ENCODE results near the gene PRR13. TPM values are rescaled to one million over a fixed set of nuclear protein-coding genes. Genes with fewer than 3 reads are reported as not detected.
"Not testable (repeated sequence)": the region's sequence is repeated elsewhere in the genome, so short reads cannot be mapped to it uniquely, and the experiment has no call there.

Gene PRR13
- total RNA-seq, 2 donors from 2014 or later, result 447 to 662 TPM

GRCh38 chr12:53428741-53429140, 12.8 kb upstream of the PRR13 start:
- no peak for ATAC-seq
- intact Hi-C loops (cut with DNase I, micrococcal nuclease), result no loop called here
- DNase-seq, result no peak

GRCh38 chr12:53430116-53430515, 11.4 kb upstream of the PRR13 start:
- intact Hi-C loops (cut with DNase I, micrococcal nuclease), result no loop called here
- ATAC-seq (no peak), DNase-seq (no peak)

- intact Hi-C loops (cut with DNase I, micrococcal nuclease), result no loop called here
- no peak for ATAC-seq
These were observed 10.3 kb upstream of the PRR13 start for GRCh38 chr12:53431187-53431586.

GRCh38 chr12:53435326-53435725, 6.2 kb upstream of the PRR13 start:
- ATAC-seq; intact Hi-C loops (cut with DNase I, micrococcal nuclease); DNase-seq: not testable (repeated sequence)

More at GRCh38 chr12:53431187-53431586, 10.3 kb upstream of the PRR13 start:
- no peak for DNase-seq

- ATAC-seq; intact Hi-C loops (cut with DNase I, micrococcal nuclease); DNase-seq: not testable (repeated sequence)
These were observed 2.0 kb upstream of the PRR13 start for GRCh38 chr12:53439582-53439981.

GRCh38 chr12:53443955-53444354, 2.4 kb downstream of the PRR13 start:
- intact Hi-C loops (cut with DNase I, micrococcal nuclease), result no loop called here
- DNase-seq (no peak), ATAC-seq (peak; percentile 4)

GRCh38 chr12:53444593-53445325, 3.2 kb downstream of the PRR13 start:
- intact Hi-C loops (cut with DNase I, micrococcal nuclease), result not testable (repeated sequence)
- ATAC-seq, result peak; percentile 10
- peak in 1 of 2 donors; percentile 38 for DNase-seq

- DNase-seq (no peak), ATAC-seq (no peak)
- intact Hi-C loops (cut with DNase I, micrococcal nuclease), result no loop called here
These were observed 9.4 kb downstream of the PRR13 start for GRCh38 chr12:53450936-53451335.

- ATAC-seq, result peak; percentile 91
- DNase-seq, result peak; percentile 96 to 99
- intact Hi-C loops (cut with DNase I, micrococcal nuclease), result no loop called here
These were observed 10.2 kb downstream of the PRR13 start, which contains the start of gene PCBP2 for GRCh38 chr12:53451661-53452158. PCBP2 (plus strand) TSS chr12:53452102; CDS start chr12:53454801, 2,699 bp downstream.

GRCh38 chr12:53452159-53453077, 10.9 kb downstream of the PRR13 start:
- peak; percentile 87 to 88 for DNase-seq
- intact Hi-C loops (cut with DNase I, micrococcal nuclease), result no loop called here
- peak; percentile 65 for ATAC-seq

GRCh38 chr12:53453953-53454640, 12.6 kb downstream of the PRR13 start:
- DNase-seq (no peak), ATAC-seq (no peak)
- intact Hi-C loops (cut with DNase I, micrococcal nuclease), result no loop called here

- no peak for DNase-seq
- intact Hi-C loops (cut with DNase I, micrococcal nuclease), result no loop called here
- ATAC-seq, result no peak
These were observed 13.2 kb downstream of the PRR13 start for GRCh38 chr12:53454707-53455106.

GRCh38 chr12:53456654-53457366, 15.3 kb downstream of the PRR13 start:
- intact Hi-C loops (cut with DNase I, micrococcal nuclease), result no loop called here
- DNase-seq (no peak), ATAC-seq (no peak)

GRCh38 chr12:53459097-53459496, 17.6 kb downstream of the PRR13 start:
- intact Hi-C loops (cut with DNase I, micrococcal nuclease), result no loop called here
- DNase-seq (no peak), ATAC-seq (no peak)

GRCh38 chr12:53461059-53461458, 19.5 kb downstream of the PRR13 start:
- DNase-seq (no peak), ATAC-seq (no peak)
- intact Hi-C loops (cut with DNase I, micrococcal nuclease), result loop anchor here in 1 of 2 donors (10.0 kb wide), 1 partner anchor 64 kb away; no protein-coding TSS in a partner anchor

- no peak for ATAC-seq
- intact Hi-C loops (cut with DNase I, micrococcal nuclease), result loop anchor here in 1 of 2 donors (10.0 kb wide), 1 partner anchor 63 kb away; no protein-coding TSS in a partner anchor
- no peak for DNase-seq
These were observed 20.1 kb downstream of the PRR13 start for GRCh38 chr12:53461591-53461990.

- DNase-seq (no peak), ATAC-seq (no peak)
- intact Hi-C loops (cut with DNase I, micrococcal nuclease), result loop anchor here in 1 of 2 donors (10.0 kb wide), 1 partner anchor 62 kb away; no protein-coding TSS in a partner anchor
These were observed 21.4 kb downstream of the PRR13 start for GRCh38 chr12:53462935-53463334.
